HS-5 (cell line): ENCODE results near the gene NYAP2.

Experiments
- DNase-seq: peaks from one replicate; pipeline ENCODE4 v3.0.0-alpha.2; 2012; ENCODE audit warnings: low read depth

The NYAP2 gene

GRCh38 chr2:225559072-225559415, 159.5 kb downstream of the NYAP2 start:
- DNase-seq: no peak

GRCh38 chr2:225566798-225567197, 167.3 kb downstream of the NYAP2 start:
- DNase-seq: no peak

DNA sequence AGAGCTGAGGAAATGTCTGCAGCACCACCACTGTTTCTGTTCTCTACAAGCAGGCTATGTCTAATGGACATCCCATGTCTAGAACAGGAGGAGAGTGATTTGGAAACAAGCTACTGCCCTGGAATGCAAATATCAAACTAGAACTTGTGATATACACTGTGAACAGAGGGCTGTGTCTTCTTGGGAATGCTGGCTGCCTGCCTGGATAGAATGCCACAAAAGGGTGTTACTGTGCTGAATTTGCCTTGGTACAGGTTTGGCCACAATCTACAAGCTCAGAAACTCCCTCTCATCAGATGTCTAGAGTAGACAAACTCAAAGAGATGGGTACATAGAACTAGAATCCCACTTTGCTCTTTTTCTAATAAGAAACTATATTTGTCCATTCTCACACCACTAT, 170.5 kb downstream of the NYAP2 start:
- no peak for DNase-seq

- DNase-seq: no peak
Observed at GRCh38 chr2:225573603-225574002, 174.1 kb downstream of the NYAP2 start.

DNA sequence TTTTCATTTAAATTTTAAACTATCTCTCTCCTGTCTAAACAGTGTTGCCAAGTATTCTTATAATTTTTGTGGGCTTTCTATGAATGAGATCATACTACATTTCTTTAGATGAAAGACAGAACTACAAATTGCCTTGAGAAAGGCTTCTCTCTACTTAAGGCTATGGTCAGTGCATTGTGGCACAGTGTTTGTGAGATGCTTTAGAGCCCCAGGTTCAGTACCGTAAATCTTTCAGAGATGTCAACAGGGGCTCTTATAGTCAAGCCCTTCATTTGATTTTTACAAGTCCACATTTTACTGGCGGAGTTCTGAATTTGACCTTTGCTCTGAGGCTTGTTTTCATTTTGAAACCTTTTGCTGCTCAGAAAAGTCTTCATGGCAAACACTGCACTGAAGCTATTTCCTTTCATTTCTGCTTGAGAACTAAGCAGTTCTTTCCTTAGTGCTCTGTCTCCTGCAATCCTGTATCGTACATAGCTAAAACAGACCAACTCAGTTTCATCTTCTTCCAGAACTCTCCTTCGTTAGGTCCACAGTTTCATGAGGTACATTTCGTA, 175.2 kb downstream of the NYAP2 start:
- no peak for DNase-seq

- no peak for DNase-seq
Observed at GRCh38 chr2:225581135-225581534, 181.6 kb downstream of the NYAP2 start.

DNA sequence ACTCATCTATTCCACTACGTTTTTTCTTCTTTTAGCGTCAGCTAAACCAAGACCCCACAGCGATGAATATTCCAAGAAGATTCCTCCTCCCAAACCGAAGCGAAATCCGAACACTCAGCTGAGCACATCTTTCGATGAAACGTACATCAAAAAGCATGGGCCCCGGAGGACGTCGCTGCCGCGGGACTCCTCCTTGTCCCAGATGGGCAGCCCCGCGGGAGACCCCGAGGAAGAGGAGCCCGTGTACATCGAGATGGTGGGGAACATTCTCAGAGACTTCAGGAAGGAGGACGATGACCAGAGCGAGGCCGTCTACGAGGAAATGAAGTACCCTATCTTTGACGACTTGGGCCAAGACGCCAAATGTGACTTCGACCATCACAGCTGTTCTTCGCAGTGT, 182.4 kb downstream of the NYAP2 start:
- DNase-seq: no peak

DNA sequence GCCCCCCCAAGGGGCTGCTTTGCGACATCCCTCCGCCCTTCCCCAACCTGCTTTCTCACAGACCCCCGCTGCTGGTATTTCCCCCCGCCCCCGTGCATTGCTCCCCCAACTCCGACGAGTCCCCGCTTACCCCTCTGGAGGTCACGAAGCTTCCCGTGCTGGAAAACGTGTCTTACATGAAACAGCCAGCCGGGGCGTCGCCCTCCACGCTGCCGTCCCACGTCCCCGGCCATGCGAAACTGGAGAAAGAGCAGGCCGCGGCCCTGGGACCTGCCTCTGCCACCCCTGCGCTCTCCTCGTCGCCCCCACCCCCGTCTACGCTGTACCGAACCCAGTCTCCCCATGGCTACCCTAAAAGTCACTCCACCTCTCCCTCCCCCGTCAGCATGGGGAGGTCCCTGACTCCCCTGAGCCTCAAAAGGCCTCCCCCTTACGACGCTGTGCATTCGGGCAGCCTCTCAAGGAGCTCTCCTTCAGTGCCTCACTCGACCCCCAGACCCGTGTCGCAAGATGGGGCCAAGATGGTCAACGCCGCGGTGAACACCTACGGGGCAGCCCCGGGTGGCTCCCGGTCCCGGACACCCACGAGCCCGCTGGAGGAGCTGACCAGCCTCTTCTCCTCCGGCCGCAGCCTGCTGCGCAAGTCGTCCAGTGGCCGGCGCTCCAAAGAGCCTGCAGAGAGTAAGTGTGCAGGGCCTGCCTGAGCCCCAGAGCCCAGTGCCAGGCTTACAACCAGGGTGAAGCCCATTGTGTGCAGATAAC, 183.0 kb downstream of the NYAP2 start:
- DNase-seq: no peak

- DNase-seq: no peak
Observed at GRCh38 chr2:225584796-225585195, 185.3 kb downstream of the NYAP2 start.

DNA sequence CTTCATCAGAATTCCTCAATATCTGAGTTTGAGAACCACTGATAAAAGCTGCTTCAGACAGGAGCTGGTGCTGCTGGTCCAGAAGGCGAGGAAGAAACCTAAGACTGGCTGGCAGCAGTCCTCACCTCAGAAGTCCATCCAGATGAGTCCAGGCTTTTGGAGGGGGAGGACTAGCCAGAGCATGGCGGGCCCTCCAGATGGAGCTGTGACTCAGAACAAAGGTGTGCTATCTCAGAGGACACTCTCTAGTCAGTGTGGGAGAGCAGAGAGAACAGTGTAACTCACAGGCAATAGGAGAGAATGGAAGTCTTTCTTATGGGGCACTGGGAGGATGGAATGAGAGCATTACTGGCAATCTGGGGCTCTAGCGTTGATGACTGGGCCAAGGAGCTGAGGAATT, 191.4 kb downstream of the NYAP2 start:
- DNase-seq: no peak

GRCh38 chr2:225597911-225598310, 198.4 kb downstream of the NYAP2 start:
- DNase-seq: no peak

DNA sequence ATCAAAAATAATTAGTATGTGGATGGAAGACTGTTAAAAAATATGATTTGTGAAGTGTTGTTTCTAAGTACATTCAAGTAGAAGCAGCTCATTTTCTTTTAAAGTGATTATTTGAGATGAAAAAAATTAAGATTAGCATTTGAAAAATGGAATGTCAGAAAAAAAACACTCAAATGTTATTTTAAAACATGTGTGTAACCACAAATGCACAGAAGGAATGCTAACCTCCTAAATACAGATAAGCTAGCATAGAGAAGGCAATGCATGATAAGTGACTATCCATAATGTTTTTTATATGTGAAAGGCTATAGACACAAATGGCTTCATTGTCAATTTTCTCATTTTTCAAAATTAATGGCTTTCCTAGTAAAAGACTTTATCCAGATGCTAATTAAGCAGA, 198.9 kb downstream of the NYAP2 start:
- no peak for DNase-seq

- DNase-seq: no peak
Observed at GRCh38 chr2:225598897-225599296, 199.4 kb downstream of the NYAP2 start.

DNA sequence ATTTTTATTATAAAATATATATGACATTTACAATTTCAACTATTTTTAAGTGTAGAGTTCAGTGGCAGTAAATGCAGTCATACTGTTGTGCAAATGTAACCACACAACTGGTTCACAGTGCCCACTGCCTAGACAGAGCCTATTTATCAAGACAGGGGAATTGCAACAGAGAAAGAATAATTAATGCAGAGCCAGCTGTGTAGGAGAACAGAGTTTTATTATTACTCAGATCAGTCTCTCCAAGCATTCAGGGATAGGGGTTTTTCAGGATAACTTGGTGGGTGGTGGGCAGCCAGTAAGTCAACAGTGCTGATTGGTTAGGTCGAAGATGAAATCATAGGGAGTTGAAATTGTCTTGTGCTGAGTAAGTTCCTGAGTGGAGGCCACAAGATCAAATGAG, 200.3 kb downstream of the NYAP2 start:
- DNase-seq: no peak

DNA sequence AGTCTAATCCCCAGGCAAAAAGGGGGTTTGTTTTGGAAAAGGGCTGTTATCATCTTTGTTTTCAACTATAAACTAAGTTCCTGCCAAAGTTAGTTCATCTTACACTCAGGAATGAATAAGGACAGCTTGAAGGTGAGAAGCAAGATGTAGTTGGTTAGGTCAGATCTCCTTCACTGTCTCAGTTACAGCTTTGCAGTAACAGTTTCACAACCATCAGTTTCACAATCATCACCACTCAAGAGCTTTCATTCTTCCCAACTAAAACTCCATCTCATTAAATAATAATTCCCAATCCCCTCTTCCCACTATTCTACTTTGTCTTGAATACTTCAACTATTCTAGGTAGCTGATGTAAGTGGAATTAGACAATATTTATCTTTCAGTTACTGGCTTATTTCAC, 200.9 kb downstream of the NYAP2 start:
- DNase-seq: no peak

GRCh38 chr2:225600865-225601264, 201.4 kb downstream of the NYAP2 start:
- DNase-seq: no peak

GRCh38 chr2:225602205-225602604, 202.7 kb downstream of the NYAP2 start:
- DNase-seq: no peak

GRCh38 chr2:225608136-225608535, 208.6 kb downstream of the NYAP2 start:
- no peak for DNase-seq

GRCh38 chr2:225612636-225613035, 213.1 kb downstream of the NYAP2 start:
- DNase-seq: no peak

DNA sequence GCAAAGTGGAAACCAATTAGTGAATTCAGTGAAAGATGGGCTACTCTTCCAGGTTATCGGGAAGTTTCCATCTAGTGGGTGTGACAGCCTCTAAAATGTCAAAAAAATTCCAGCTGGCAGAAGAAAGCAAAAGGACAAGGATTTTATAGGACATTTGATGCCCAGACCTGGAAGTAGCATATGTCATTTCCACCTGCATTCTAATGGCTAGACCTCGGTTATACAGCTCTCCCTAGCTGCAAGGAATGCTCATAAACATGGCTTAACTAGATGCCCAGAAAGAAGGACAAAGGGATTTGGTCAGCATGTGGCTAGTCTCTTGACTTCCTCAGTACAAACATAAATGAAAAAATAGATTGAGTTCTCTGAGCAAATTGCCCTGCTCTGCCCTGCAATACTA, 215.4 kb downstream of the NYAP2 start:
- no peak for DNase-seq

GRCh38 chr2:225615514-225615913, 216.0 kb downstream of the NYAP2 start:
- DNase-seq: no peak

DNA sequence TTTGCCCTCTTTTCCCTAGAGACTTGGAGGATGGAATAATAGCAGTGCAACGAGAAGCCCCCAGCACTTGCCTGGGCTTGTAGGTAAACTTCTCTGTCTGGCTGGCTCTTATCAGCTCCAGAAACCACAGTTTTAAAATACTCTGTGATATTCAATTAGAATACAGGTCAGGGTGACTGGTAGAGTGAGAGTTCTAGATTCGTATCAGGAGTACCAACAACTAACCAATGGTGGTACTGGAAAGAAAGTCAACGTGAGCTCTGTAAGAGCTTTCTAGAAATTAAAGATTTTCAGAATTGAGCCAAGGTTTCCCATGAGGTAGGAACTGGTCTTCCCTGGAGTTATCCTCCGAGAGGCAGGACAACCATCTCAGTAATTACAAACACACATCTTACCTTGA, 216.9 kb downstream of the NYAP2 start:
- no peak for DNase-seq

DNA sequence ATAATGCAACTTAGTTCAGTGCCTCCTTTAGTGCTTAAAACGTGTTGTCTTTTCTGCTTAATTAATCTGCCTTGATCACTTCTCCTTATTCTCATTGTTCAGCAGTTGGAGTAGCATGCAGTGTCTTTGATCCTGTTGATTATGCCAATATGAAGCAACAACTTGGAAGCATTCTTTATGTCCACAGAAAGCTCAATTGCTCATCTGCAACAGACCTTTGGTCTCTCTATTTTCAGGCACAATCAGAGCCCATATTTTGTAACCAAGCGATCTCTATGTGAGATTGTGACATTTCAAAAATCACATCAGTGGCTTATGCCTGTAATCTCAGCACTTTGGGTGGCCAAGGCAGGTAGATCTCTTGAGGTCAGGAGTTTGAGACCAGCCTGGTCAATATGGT, 217.3 kb downstream of the NYAP2 start:
- DNase-seq: no peak

- no peak for DNase-seq
Observed at GRCh38 chr2:225620227-225620626, 220.7 kb downstream of the NYAP2 start.
